Retinal pigment epithelial cell (primary cell): ENCODE results near the gene GALNT18.

Experiments used
- DNase-seq: peaks from one replicate; pipeline ENCODE4 v3.0.0-alpha.2; 2010; ENCODE audit warnings: low read depth
- H3K4me3 ChIP-seq: 2 replicates; pipeline ENCODE4 v1.5.1; 2011; ENCODE audit warnings: mild to moderate bottlenecking, low read length, control low read depth, moderate library complexity
- TF ChIP-seq, protein P1 (sequence below): conservative IDR thresholded peaks from 2 replicates; pipeline ENCODE4 v1.5.1; 2011; ENCODE audit warnings: low read depth, low read length, control low read depth, inconsistent platforms

The GALNT18 gene

GRCh38 chr11:11373934-11374333 is 247.9 kb downstream of the GALNT18 start:
- no peak overlapping the region for H3K4me3 ChIP-seq
- no peak for DNase-seq
- TF ChIP-seq, protein P1, sequence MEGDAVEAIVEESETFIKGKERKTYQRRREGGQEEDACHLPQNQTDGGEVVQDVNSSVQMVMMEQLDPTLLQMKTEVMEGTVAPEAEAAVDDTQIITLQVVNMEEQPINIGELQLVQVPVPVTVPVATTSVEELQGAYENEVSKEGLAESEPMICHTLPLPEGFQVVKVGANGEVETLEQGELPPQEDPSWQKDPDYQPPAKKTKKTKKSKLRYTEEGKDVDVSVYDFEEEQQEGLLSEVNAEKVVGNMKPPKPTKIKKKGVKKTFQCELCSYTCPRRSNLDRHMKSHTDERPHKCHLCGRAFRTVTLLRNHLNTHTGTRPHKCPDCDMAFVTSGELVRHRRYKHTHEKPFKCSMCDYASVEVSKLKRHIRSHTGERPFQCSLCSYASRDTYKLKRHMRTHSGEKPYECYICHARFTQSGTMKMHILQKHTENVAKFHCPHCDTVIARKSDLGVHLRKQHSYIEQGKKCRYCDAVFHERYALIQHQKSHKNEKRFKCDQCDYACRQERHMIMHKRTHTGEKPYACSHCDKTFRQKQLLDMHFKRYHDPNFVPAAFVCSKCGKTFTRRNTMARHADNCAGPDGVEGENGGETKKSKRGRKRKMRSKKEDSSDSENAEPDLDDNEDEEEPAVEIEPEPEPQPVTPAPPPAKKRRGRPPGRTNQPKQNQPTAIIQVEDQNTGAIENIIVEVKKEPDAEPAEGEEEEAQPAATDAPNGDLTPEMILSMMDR, result no peak

- TF ChIP-seq, protein P1, result no peak
- H3K4me3 ChIP-seq, result no peak overlapping the region
- no peak for DNase-seq
Measured at GRCh38 chr11:11372461-11372860, 249.3 kb downstream of the GALNT18 start.

DNA sequence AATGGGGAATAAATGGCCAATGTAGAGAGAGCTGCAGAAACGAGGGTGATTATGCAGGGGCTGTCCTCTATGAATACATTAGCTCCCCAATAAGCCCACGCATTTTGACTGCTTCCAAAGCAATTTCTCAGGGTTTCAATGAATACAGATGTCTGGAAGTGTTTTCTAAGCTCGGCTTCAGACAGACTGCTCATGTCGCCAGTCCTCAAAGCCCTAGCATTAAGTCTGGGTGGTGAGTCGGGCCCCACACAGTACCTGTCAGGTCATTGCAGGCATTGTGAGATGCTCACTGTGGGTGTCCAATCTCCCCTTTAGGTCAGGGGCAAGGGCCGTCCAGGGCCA is 250.9 kb downstream of the GALNT18 start:
- H3K4me3 ChIP-seq, result no peak overlapping the region
- no peak for DNase-seq
- TF ChIP-seq, protein P1, result no peak

DNA sequence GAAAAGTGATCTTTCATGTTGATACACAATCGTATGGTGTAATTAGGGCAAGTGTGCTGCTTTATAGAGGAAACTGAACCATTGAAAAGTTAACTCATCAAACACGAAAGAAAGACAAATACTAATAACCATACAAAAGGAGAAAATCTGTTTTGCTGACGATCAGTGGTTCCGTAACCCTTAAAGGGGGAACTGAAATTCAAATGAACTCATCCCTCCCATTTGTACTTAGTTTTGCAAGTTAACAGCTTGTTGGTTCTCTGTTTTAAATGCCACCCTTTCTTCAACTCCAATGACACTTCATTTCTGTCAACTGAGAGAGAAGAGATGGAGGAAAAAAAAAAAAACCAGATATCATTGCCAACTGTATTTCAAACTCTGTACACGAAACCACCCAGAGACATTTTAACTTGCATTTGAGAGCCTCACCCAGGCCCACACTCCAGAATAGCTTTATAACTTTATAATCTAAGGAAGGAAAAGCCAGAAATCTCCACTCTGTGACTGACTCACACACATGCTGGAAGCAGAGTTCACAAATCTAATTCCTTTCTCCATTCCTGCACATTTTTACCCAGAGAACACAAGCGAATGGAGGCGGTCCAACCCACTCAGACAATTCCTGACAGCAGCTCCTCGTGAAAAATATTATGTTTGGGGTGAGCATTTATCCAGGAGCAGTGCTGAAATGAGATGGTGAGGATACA is 251.4 kb downstream of the GALNT18 start:
- no peak overlapping the region for H3K4me3 ChIP-seq
- DNase-seq, result no peak
- TF ChIP-seq, protein P1, result no peak

GRCh38 chr11:11366793-11367192 is 255.0 kb downstream of the GALNT18 start:
- DNase-seq, result no peak
- no peak overlapping the region for H3K4me3 ChIP-seq
- TF ChIP-seq, protein P1, result no peak

GRCh38 chr11:11363674-11364073 is 258.1 kb downstream of the GALNT18 start:
- H3K4me3 ChIP-seq, result no peak overlapping the region
- no peak for DNase-seq
- TF ChIP-seq, protein P1, result no peak

DNA sequence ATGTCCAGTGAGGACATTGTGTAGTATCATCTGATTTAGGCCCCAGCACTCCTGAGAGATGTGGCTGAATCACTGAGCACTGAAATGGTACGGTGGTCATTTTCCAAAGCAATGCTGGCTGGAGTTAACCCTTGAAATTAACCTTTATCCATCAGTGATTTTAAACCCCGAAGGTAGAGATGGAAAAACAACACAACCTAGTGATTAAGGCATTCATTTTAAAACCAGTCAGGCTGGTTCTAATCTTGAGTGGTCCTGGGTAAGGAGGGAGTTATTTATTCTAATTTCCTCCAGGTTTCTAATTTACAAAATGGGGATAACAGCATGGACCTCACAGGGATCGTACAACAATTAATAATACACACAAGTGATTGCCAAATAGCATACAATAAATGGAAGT is 262.2 kb downstream of the GALNT18 start:
- TF ChIP-seq, protein P1, result no peak
- no peak overlapping the region for H3K4me3 ChIP-seq
- no peak for DNase-seq
